Measurements from ENCODE around the gene ZNF3. TPM values are rescaled to one million over a fixed set of nuclear protein-coding genes. Genes with fewer than 3 reads are reported as not detected.

The ZNF3 gene
- total RNA-seq, 6 donors from 2014 or later: 18.4 to 50.3 (median 22.8) TPM

- peaks cover 57 to 98% (median 78%) of the 10 kb centered on the region in 4 donors for H3K36me3 ChIP-seq
- peaks cover 0 to 14% (median 5%) of the 10 kb centered on the region in 4 donors for H3K4me1 ChIP-seq
- TF ChIP-seq EP300 (IDR thresholded peaks at IDR 0.05) (no peak), POLR2AphosphoS5 (IDR thresholded peaks at IDR 0.05) (no peak)
- ATAC-seq (ENCODE audit: low FRiP score in 2 of 2) (no peak), DNase-seq (no peak)
- peaks cover 22 to 28% (median 27%) of the 10 kb centered on the region in 4 donors for H3K9me3 ChIP-seq
- no peak overlapping the region for H3K4me3 ChIP-seq
- no peak overlapping the region for H3K27ac ChIP-seq
- WGBS, 2 donors: 95% methylated on average over 7 of the region's 7 CpGs
- no peaks in the 10 kb centered on the region for H3K27me3 ChIP-seq
Observed at GRCh38 chr7:100074841-100075240, 6.7 kb downstream of the ZNF3 start.

- 95 to 97% methylated on average over 10 of the region's 10 CpGs for WGBS, 2 donors
- no peak for ATAC-seq (ENCODE audit: low FRiP score in 2 of 2)
- Histone ChIP-seq H3K27ac (no peak overlapping the region), H3K27me3 (no peaks in the 10 kb centered on the region), H3K4me1 (no peaks in the 10 kb centered on the region), H3K36me3 (peaks cover 57 to 87% (median 84%) of the 10 kb centered on the region in 4 donors), H3K9me3 (peaks cover 22 to 28% (median 27%) of the 10 kb centered on the region in 4 donors), H3K4me3 (no peak overlapping the region)
- no peak for DNase-seq
- TF ChIP-seq POLR2AphosphoS5 (IDR thresholded peaks at IDR 0.05) (no peak), EP300 (IDR thresholded peaks at IDR 0.05) (no peak), POLR2A (IDR thresholded peaks at IDR 0.05) (no peak)
Observed at GRCh38 chr7:100072462-100072861, 9.1 kb downstream of the ZNF3 start.

GRCh38 chr7:100071018-100071723 is 10.4 kb downstream of the ZNF3 start:
- no peak for DNase-seq
- peaks cover 22 to 28% (median 27%) of the 10 kb centered on the region in 4 donors for H3K9me3 ChIP-seq
- ATAC-seq (ENCODE audit: low FRiP score in 2 of 2): no peak
- TF ChIP-seq POLR2A (IDR thresholded peaks at IDR 0.05) (no peak), CTCF (IDR thresholded peaks at IDR 0.05) (no peak), POLR2AphosphoS5 (IDR thresholded peaks at IDR 0.05) (no peak), EP300 (IDR thresholded peaks at IDR 0.05) (no peak)
- peaks cover 0 to 3% (median under 1%) of the 10 kb centered on the region in 4 donors for H3K4me1 ChIP-seq
- H3K4me3 ChIP-seq: no peak overlapping the region
- H3K36me3 ChIP-seq: peaks cover 49 to 82% (median 73%) of the 10 kb centered on the region in 4 donors
- WGBS, 2 donors: 95 to 96% methylated on average over 11 of the region's 11 CpGs
- H3K27ac ChIP-seq: no peak overlapping the region
- no peaks in the 10 kb centered on the region for H3K27me3 ChIP-seq

- Histone ChIP-seq H3K27ac (no peak overlapping the region), H3K36me3 (peaks cover 45 to 71% (median 61%) of the 10 kb centered on the region in 4 donors), H3K4me1 (peaks cover 8 to 15% (median 10%) of the 10 kb centered on the region in 4 donors), H3K27me3 (no peaks in the 10 kb centered on the region), H3K9me3 (peaks cover 22 to 28% (median 27%) of the 10 kb centered on the region in 4 donors), H3K4me3 (no peak overlapping the region)
- DNase-seq: no peak
- TF ChIP-seq CTCF (IDR thresholded peaks at IDR 0.05) (no peak), POLR2AphosphoS5 (IDR thresholded peaks at IDR 0.05) (no peak), POLR2A (IDR thresholded peaks at IDR 0.05) (no peak), EP300 (IDR thresholded peaks at IDR 0.05) (no peak)
- no peak for ATAC-seq (ENCODE audit: low FRiP score in 2 of 2)
- WGBS, 2 donors: 97 to 99% methylated on average over 5 of the region's 5 CpGs
Observed at GRCh38 chr7:100069991-100070390, 11.5 kb downstream of the ZNF3 start.

GRCh38 chr7:100066953-100067352 is 14.6 kb downstream of the ZNF3 start:
- no peak for DNase-seq
- 86 to 90% methylated on average over 7 of the region's 7 CpGs for whole genome bisulfite sequencing, 2 donors
- Histone ChIP-seq H3K4me1 (peaks cover 8 to 21% (median 12%) of the 10 kb centered on the region in 4 donors), H3K9me3 (peaks cover 17 to 19% (median 18%) of the 10 kb centered on the region in 4 donors), H3K27ac (no peak overlapping the region), H3K27me3 (no peaks in the 10 kb centered on the region), H3K4me3 (no peak overlapping the region), H3K36me3 (peaks cover 25 to 65% (median 49%) of the 10 kb centered on the region in 4 donors)
- no peak for TF ChIP-seq CTCF (IDR thresholded peaks at IDR 0.05)
- no peak for TF ChIP-seq POLR2AphosphoS5 (IDR thresholded peaks at IDR 0.05)
- no peak for TF ChIP-seq EP300 (IDR thresholded peaks at IDR 0.05)
- TF ChIP-seq POLR2A (IDR thresholded peaks at IDR 0.05): no peak
- ATAC-seq (ENCODE audit: low FRiP score in 2 of 2): no peak
